MM.1S (cell line): ENCODE results near the gene PRKCA.

Experiments
- DNase-seq: peaks from one replicate; pipeline ENCODE4 v3.0.0-alpha.2; 2015
- H2AFZ ChIP-seq: fragments of 300-600 bp; sonication (generic); 2 replicates; pipeline ENCODE4 v1.6.0; 2016; ENCODE audit warnings: antibody characterized with exemption, low read length
- H3F3A ChIP-seq: fragments of 300-600 bp; sonication (generic); 2 replicates; pipeline ENCODE4 v1.6.1; 2016; ENCODE audit warnings: mild to moderate bottlenecking, antibody characterized with exemption, low read length, moderate library complexity, mixed read lengths; ENCODE audit not compliant: insufficient read depth
- H3K27ac ChIP-seq: fragments of 300-600 bp; sonication (generic); 2 replicates; pipeline ENCODE4 v1.5.1; 2016; ENCODE audit warnings: mild to moderate bottlenecking, low read length
- H3K27me3 ChIP-seq: fragments of 300-600 bp; sonication (generic); replicated peaks from 2 replicates; pipeline ENCODE4 v1.6.0; 2016; ENCODE audit warnings: low read length; ENCODE audit not compliant: insufficient read depth
- H3K36me3 ChIP-seq: fragments of 300-600 bp; sonication (generic); replicated peaks from 2 replicates; pipeline ENCODE4 v1.6.1; 2016; ENCODE audit warnings: mild to moderate bottlenecking, low read length, mixed read lengths; ENCODE audit not compliant: insufficient read depth
- H3K4me1 ChIP-seq: fragments of 300-600 bp; sonication (generic); 2 replicates; pipeline ENCODE4 v1.6.1; 2016; ENCODE audit warnings: low read length, mixed read lengths
- H3K4me2 ChIP-seq: fragments of 300-600 bp; sonication (generic); 2 replicates; pipeline ENCODE4 v1.6.0; 2016; ENCODE audit warnings: low read depth, low read length
- H3K4me3 ChIP-seq: fragments of 300-600 bp; sonication (generic); 2 replicates; pipeline ENCODE4 v1.5.1; 2016; ENCODE audit warnings: low read length, mixed read lengths
- H3K79me2 ChIP-seq: fragments of 300-600 bp; sonication (generic); 2 replicates; pipeline ENCODE4 v1.6.1; 2016; ENCODE audit warnings: mixed run types, low read length, mixed read lengths
- H3K9ac ChIP-seq: fragments of 300-600 bp; sonication (generic); 2 replicates; pipeline ENCODE4 v1.6.1; 2016; ENCODE audit warnings: low read length, mixed read lengths
- H3K9me2 ChIP-seq: fragments of 300-600 bp; sonication (generic); replicated peaks from 2 replicates; pipeline ENCODE4 v1.6.1; 2016; ENCODE audit warnings: mild to moderate bottlenecking, low read length, mixed read lengths; ENCODE audit not compliant: insufficient read depth
- H3K9me3 ChIP-seq: fragments of 300-600 bp; sonication (generic); replicated peaks from 2 replicates; pipeline ENCODE4 v1.6.1; 2016; ENCODE audit warnings: mild to moderate bottlenecking, low read length, mixed read lengths; ENCODE audit not compliant: insufficient read depth
- H4K20me1 ChIP-seq: fragments of 300-600 bp; sonication (generic); 2 replicates; pipeline ENCODE4 v1.6.1; 2016; ENCODE audit warnings: mild to moderate bottlenecking, low read length, moderate library complexity, mixed read lengths; ENCODE audit not compliant: insufficient read depth
- CTCF ChIP-seq: fragments of 300-600 bp; sonication (generic); IDR thresholded peaks from 2 replicates; pipeline ENCODE4 v1.5.1; 2016; ENCODE audit warnings: antibody characterized with exemption, low read length, mixed read lengths
- EZH2 ChIP-seq: fragments of 300-600 bp; sonication (generic); optimal IDR thresholded peaks from 2 replicates; pipeline ENCODE3; 2017; ENCODE audit warnings: low read depth, mild to moderate bottlenecking, antibody characterized with exemption, low read length, mixed read lengths
- EZH2phosphoT487 ChIP-seq: fragments of 300-600 bp; sonication (generic); IDR thresholded peaks from 2 replicates; pipeline ENCODE4 v1.6.1; 2018; ENCODE audit warnings: antibody characterized with exemption, low read length

Gene PRKCA

GRCh38 chr17:66850692-66851091 lies 548.3 kb downstream of the PRKCA start:
- Histone ChIP-seq H3K27ac (no peak overlapping the region), H3K4me3 (no peak overlapping the region), H3K9me3 (no peaks in the 10 kb centered on the region), H3K79me2 (no peaks in the 10 kb centered on the region), H3K4me1 (peaks cover 3% of the 10 kb centered on the region; the same call in 1 of the 2 replicates), H3K27me3 (no peaks in the 10 kb centered on the region), H3K9me2 (no peaks in the 10 kb centered on the region), H3F3A (no peaks in the 10 kb centered on the region), H2AFZ (no peak overlapping the region), H4K20me1 (no peaks in the 10 kb centered on the region), H3K36me3 (no peaks in the 10 kb centered on the region), H3K4me2 (no peak overlapping the region), H3K9ac (no peak overlapping the region)
- no peak for DNase-seq
- no peak for TF ChIP-seq EZH2
- no peak for TF ChIP-seq CTCF
- no peak for TF ChIP-seq EZH2phosphoT487

GRCh38 chr17:66855204-66855603 lies 552.8 kb downstream of the PRKCA start:
- Histone ChIP-seq H3K9me3 (no peaks in the 10 kb centered on the region), H3K27ac (no peak overlapping the region), H3K27me3 (no peaks in the 10 kb centered on the region), H3K9ac (no peak overlapping the region), H3K9me2 (no peaks in the 10 kb centered on the region), H4K20me1 (no peaks in the 10 kb centered on the region), H3K36me3 (no peaks in the 10 kb centered on the region), H3F3A (no peaks in the 10 kb centered on the region), H3K4me1 (peaks cover under 1% of the 10 kb centered on the region; the same call in 1 of the 2 replicates), H3K4me2 (no peak overlapping the region), H3K79me2 (no peaks in the 10 kb centered on the region), H3K4me3 (no peak overlapping the region), H2AFZ (no peak overlapping the region)
- DNase-seq: no peak
- TF ChIP-seq EZH2 (no peak), EZH2phosphoT487 (no peak), CTCF (peak; percentile 44)

GRCh38 chr17:66858226-66859083 lies 556.0 kb downstream of the PRKCA start:
- H3K4me3 ChIP-seq: no peak overlapping the region
- no peak overlapping the region for H2AFZ ChIP-seq
- H3K4me1 ChIP-seq: no peaks in the 10 kb centered on the region
- no peaks in the 10 kb centered on the region for H3K27me3 ChIP-seq
- H3K36me3 ChIP-seq: no peaks in the 10 kb centered on the region
- no peaks in the 10 kb centered on the region for H3F3A ChIP-seq
- no peaks in the 10 kb centered on the region for H3K79me2 ChIP-seq
- no peak overlapping the region for H3K9ac ChIP-seq
- no peaks in the 10 kb centered on the region for H4K20me1 ChIP-seq
- no peak for DNase-seq
- no peak for TF ChIP-seq CTCF
- no peak for TF ChIP-seq EZH2phosphoT487
- no peak for TF ChIP-seq EZH2
- H3K4me2 ChIP-seq: no peak overlapping the region
- H3K9me3 ChIP-seq: no peaks in the 10 kb centered on the region
- no peaks in the 10 kb centered on the region for H3K9me2 ChIP-seq
- no peak overlapping the region for H3K27ac ChIP-seq
